NCI-H446 (cell line): ENCODE data around the gene MBD5.
"Not testable (repeated sequence)": the region's sequence is repeated elsewhere in the genome, so short reads cannot be mapped to it uniquely, and the experiment has no call there.

Experiments used
- DNase-seq, 2 experiments: peaks; one replicate each; lab custom pipeline; 2025; lab: John Stamatoyannopoulos, UW

Gene MBD5

DNA sequence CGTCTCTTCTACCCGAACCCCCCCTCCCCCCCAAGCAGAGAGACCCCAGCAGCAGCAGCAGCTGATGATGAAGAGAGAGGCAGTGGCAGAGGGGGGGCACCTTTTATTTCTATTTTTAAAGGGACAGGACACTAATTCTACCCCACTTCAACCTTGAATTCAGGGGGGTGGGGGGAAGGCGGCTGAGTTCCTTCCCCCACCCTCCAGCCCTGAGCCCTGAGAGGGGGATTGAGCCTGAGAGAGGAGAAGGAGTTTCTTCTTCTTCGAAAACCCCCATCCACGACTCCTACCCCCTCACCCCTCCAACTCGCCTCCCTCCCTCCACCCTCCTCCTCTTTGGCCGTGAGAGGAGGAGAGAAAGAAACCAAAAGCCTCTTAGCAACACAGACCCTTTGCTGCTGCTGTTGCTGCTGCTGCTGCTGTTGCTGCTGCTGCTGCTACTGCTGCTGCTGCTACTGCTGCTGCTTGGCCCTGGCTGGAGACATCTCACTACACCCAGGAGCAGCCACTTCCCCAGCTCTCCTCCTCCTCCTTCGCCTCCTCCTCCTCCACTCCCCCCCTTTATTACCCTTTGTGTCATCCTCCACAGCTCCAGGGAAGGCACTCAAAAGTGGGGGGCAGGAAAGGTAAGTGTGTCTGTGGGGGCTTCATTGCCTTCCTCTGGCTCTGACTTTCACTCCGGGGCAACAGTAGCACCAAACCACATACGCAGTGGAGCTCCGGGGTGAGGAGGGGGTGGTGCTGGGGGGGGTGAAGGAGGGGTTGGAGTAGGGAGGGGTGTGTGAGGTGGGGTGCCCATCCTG lies at the start of gene MBD5:
MBD5 (plus strand) TSS at position 33 of the 803 bp plus-strand sequence.
- DNase-seq: peak; percentile 51 to 66

DNA sequence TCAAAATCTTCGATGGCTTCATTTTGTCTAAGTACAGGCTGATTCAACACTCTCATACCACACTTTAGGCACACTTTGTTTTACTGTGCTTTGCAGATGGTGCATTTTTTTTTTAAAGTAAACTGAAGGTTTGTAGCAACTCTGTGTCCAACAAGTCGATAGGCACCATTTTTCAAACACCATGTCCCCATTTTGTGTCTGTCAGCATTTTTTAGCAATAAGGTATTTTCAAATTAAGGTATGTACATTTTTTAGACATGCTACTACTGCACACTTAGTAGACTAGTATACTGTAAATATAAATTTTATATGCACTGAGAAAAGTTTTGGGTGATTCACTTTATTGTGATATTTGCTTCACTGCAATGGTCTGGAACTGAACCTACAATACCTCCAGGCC lies 44.8 kb upstream of the MBD5 start:
- DNase-seq: no peak

DNA sequence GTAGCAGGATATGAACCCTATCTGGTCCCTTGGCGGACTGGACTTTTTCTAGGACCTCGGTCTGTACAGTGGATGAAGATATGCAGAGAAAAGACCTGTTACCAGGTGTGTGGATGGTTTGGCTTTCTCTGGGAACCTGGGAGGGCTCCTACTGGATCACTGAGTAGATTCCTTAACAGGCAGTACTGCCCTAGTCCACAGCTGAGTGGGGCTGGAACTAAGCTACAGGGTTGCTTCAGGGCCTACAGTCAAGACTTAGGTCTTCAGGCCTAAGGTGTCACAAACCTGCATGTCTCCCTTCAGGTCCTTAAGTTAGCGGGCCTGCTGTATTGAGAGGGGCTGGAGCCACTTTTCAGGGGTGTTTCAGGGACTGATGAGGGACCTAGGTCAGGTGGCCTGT lies 43.2 kb upstream of the MBD5 start:
- DNase-seq: no peak

DNA sequence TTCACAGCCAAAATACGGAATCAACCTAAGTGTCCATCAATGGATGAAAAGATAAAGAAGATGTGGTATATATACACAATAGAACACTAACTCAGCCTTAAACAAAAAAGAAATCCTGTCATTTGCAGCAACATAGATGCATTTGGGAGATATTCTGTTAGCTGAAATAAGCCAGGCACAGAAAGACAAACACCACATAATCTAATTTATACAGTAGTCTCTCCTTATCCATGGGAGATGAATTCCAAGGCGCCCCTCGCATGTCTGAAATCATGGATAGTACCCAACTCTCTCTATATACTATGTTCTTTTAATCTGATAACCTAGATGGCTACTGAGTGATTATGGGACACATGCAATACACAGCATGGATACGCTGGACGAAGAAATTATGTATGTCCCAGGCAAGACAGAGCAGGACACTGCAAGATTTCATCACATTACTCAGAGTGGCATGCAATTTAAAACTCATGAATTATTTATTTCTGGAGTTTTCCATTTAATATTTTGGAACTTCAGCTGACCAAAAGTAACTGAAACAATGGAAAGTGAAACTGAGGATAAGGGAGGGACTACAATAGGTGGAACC lies 39.9 kb upstream of the MBD5 start:
- no peak for DNase-seq

DNA sequence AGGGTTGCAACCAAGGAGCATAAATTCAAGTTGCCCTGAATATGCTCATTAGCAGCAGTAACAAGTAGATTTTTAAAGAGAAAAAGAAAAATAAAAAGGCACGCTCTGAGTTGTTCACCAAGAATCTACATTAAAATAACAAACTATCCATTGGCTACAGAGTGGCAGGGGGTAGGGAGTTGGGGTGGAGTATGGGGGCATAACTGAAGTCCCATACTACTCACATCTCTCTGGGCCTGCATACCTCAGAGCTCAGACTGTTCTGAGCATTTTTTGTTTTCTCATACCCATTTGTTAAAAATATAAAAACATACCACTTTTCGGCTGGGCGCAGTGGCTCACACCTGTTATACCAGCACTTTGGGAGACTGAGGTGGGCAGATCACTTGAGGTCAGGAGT lies 31.8 kb upstream of the MBD5 start:
- DNase-seq: no peak

DNA sequence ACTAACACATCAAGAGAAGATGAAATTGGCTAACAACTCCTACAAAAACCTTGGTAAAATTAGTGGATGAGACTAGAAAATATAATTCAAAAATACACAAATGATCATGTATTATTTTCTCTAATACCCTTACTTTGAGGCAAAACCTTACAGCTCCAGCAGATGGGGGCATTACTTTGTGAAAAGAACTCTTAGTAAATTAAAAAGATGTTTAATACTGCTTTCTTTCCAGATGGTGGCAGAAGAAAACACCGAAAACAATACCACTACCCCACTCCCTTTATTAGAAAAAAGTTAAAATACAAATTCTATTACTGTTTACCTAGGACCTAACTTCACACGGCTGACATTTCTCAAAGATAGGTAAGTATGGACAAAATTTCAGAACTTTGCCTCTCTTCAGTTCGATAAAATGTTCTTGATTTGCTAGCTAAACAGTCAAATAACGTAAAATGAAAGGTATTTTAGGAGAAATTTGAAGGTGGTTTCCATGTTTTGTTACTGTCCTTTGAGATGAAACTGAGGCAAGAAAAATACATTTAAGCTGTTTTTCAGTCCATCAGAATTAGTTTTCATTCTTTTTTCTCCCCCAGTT lies 31.0 kb upstream of the MBD5 start:
- DNase-seq: peak in 1 of 2 experiments; percentile 50

DNA sequence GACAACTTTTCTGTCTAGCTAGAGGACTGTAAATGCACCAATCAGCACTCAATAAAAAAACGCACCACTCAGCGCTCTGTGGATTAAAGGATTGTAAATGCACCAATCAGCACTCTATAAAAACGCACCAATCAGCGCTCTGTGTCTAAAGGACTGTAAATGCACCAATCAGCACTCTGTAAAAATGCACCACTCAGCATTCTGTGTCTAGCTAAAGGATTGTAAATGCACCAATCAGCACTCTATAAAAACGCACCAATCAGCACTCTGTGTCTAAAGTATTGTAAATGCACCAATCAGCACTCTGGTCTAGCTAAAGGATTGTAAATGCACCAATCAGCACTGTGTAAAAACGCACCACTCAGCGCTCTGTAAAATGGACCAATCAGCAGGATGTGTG lies 25.9 kb upstream of the MBD5 start:
- not testable (repeated sequence) for DNase-seq

DNA sequence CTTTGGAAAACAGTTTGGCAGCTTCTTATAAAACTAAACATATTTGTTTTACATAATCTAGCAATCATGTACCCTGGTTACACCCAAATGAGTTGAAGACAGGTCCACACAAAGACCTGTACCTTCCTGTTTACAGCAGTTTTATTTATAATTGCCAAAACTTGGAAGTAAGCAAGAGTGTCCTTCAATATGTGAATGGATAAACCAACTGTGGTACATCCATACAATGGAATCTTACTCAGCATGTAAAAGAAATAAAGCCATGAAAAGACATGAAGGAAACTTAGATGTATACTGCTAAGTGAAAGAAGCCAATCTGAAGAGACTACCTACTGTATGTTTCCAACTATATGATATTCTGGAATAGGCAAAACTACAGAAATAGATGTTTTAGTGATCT lies 24.1 kb upstream of the MBD5 start:
- DNase-seq: no peak

DNA sequence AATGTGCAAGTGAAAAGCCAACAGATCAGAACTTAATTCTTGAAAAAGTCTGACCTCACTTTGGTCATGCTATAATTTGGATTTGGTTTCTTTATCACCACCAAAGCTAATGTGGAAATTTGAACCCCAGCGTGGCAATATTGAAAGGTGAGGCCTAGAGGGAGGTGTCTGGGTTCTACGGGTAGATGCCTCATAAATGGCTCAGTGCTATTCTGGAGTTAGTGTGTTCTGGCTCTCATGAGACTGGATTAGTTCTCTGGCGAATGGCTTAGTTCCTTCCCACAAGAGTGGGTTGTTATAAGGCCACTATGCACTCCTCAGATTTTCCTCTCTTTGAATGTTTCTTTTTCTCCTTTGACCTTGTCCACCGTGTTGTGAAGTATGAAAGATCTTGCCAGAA lies 22.7 kb upstream of the MBD5 start:
- no peak for DNase-seq

DNA sequence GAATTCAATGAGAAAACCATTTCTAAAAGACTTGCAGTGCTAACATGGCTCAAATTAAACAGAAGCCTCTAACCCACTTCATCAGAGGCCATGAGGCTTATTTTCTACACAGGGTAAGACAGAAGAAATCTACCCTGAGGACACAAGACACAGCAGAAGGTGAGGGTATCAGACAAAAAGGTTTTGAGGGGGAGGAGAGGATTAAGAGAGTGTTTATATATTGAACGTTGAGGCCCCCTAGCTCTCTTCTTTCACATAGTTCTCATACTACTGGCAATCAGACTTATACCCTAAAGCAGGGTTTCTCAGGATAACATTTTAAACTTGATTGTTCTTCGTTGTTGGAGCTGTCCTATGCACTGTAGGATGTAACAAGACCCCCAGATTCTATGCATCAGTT lies 21.8 kb upstream of the MBD5 start:
- no peak for DNase-seq

DNA sequence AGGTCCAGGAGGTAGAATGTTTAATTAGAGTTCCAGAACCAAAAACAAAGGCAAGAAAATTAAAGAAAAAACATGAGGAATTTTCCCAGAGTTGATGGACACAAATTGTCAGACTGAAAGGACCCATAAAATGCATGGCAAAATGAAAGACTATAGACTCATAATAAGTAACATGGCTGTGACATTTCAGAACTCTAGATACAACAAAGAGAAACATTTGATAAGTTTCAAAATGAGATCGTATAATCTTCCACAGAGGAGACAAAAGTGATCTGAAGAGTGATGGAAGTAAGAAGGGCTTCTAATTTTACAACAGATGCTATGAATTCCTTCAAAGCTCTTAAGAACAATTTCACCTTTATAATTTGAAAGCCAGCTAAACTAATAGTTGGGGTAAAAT lies 20.8 kb upstream of the MBD5 start:
- no peak for DNase-seq

DNA sequence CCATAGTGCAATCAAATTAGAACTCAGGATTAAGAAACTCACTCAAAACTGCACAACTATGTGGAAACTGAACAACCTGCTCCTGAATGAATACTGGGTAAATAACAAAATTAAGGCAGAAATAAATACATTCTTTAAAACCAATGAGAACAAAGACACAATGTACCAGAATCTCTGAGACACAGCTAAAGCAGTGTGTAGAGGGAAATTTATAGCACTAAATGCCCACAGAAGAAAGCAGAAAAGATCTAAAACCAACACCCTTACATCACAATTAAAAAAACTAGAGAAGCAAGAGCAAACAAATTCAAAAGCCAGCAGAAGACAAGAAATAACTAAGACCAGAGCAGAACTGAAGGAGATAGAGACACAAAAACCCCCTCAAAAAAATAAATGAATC lies 18.5 kb upstream of the MBD5 start:
- not testable (repeated sequence) for DNase-seq

DNA sequence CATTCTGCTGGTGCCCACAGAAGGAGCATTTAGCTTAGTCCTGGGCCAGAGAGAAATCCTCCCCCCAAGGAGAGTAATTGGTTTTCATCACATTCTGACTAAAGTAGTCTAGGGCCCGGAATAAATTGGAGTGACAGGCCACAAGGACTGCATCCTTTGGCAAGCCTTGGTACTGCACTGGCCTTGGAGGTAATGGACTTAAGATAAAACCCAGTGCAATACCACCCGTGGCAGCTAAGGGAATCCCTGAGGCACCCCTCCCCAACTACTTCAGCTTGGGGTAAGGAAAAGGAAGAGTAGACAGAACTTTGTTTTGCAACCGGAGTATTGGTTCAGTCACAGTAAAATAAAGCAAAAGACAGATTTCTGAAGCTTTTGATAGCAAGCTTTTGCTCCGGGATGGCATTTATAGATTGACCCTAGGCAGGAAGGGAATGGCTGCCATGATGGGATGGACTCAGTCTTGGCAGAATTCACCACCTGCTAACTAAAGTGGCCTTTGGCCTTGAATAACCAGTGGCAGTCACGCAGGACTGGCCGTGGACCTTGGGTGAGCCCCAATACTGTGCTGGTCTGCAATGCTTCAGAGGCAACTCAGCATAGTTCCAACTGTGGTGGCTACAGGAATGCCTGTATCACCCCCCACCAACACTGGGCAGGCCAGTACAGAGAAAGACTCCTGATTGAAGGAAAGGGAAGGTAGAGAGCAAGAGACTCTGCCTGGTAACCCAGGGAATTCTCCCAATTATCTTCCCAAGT lies 14.5 kb upstream of the MBD5 start:
- DNase-seq: no peak

DNA sequence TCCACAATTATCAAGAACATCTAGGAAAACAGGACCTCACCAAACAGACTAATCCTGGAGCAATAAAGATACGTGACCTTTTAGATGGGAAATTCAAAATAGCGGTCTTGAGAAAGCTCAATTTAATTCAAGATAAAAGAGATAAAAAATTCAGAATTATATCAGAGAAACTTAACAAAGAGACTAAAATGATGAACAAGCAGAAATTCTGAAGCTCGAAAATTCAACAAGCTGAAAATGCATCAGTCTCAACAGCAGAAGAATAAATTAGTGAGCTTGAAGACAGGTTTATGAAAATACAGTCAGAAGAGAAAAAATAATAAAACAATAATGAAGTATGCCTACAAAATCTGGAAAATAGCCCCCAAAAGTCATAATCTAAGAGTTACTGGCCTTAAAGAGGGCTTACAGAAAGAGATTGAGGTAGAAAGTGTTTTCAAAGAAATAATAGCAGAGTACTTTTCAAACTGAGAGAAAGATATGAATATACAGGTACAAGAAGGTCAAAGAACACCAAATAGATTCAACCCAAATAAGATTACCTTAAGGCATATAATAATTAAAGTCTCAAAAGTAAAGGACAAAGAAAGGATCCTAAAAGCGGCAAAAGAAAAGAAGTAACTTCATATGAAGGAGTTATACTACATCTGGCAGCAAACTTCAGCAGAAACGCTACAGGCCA lies 13.5 kb upstream of the MBD5 start:
- DNase-seq: no peak

DNA sequence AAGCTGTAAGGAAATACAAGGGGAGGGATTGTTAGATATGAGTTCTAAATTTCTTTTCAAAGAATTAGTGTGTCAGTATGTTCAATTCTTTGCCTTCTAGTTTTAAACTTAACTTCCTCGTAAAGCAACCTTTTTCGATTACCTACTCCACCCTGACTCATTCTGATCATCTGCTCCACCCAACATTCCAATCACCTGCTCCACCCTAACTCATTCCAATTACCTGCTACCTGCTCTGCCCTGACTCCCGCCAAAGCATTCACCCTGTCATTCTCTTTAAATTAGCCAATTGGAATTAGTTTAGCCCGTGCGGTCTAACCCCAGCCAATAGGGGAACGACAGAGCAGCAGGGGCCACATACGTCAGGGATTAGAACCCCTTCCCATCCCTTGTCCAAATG lies 12.5 kb upstream of the MBD5 start:
- DNase-seq: not testable (repeated sequence)

DNA sequence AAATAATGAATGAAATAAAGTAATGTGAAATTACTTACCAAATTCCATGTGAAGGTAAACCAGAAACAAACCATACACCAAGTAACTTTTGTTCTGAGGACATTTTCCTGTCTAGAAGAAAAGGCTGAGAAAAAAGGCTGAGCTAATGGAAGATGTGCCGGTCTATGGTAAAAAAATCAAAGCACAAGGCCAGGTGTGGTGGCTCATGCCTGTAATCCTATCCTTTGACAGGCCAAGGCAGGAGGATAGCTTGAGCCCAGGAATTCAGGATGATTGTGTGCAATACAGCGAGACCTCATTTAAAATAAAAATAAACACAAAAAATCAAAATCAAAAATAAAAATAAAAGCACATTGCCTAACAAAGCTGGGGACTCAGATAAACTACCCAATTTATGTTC lies 7.0 kb upstream of the MBD5 start:
- DNase-seq: no peak

DNA sequence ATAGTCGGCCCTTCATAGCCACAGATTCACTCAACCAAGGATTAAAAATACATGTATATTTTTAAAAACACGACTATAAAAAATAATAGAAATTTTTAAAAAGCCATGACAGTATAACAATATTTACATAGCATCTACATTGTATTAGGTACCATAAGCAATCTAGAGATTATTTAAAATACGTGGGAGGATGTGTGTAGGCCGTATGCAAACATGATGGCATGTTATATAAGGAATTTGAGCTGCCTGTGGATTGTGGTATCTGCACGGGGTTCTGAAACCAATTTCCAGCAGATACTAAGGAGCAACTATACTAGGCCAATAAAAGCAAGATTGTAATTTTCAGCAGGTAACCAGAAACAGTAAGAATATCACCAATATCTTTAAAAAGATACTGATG lies 6.3 kb upstream of the MBD5 start:
- no peak for DNase-seq

DNA sequence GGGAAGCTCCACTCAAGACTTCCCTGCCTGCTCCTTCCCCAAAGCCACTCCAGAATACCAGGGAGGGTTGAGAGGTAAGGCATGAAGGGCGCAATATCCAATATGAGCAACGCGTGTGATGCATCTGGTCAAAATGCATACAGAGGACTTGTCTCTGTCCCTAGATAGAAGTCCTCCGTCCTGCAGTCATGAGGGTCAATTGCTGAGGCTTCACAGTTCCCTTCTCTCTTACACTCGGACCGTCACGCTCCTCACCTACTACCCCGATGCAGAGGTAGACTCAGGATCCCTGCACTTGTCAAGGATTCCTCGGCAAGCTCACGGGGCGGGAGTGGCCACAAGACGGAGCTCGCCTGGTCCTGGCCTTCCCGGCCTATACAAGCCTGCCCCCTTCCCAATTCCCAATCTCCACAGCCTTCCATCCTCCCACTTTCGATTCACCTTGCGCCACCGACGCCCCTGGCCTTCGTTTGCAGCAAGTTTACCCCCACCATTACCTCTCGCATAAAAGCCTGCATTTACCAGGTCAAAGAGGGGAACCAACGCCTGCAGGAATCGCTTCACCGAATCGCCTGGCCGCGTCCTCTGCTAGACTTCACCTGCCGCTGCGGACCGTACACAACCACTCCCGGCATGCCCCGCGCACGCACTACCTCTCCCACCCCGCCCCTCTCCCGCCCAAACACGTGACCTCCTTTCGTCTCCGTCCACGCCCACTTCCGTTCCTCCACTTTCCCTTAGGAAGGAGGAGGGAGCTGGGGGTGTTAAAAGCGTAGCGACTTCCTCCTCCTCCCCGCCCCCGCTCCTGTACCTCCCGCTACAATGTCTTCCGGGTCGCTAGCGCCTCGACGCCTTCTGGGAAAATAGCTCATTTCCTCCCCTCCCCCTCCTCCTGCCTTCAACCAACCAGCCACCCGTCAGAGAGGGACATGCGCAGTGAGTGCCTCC lies 506 bp upstream of the MBD5 start, which contains the start of gene ORC4:
ORC4 (minus strand) TSS at position 627 of the 948 bp plus-strand sequence. CDS start 44,779 bp downstream, outside the sequence.
- peak; percentile 98 for DNase-seq

DNA sequence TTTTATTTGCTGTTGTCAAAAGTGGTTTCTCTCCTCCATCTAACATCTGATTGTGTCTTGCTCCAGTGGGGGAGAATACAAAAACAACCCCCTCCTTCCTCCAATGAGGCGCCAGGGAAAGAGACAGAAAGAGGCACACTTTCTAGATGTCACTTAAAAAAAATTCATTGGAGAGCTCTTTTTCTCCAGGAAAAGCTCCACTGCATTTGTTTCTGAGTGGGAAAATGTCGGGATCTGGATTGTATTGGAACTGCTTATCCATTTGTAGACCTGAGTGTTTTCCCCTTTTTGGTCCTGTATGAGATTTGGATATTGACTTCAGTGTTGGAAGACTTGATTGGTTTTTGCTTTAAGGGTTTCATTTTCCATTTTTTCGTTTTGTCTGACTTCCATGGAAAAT lies 995 bp downstream of the MBD5 start:
- DNase-seq: no peak

DNA sequence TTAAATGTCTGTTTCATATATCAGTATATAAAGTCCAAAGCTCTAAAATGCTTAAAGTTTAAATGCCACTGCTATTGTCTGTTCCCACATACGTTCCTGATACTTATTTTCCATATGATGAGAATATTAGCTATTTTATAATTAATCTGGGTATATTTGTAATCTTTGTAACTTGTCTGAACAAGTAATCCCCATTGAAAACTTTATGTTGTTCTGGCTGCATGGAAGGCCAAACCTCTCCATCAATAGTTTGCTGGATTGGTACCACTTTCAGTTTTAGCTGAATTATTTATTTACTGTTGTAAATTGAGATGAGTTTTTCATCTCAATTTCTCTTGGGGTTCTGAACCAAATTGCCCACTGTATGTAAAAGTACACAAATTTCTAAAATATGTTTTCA lies 1.5 kb downstream of the MBD5 start:
- DNase-seq: no peak

DNA sequence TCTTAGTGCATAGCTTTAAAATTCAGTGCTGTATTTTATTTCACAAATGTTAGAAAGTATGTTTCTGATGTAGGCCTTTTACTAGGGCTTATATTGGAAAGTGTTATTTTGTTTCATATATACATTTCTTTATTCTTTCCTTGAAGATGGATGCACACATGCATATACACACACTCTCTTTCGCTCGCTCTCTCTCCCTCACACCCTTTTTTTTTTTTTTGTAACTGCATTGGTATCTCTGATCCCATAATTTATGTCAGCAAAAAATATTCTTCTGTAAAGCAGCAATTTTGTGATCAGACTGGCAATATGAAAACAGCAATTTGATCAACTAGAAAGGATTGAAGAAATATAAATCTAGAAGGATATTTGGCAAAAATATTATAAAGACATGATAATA lies 2.0 kb downstream of the MBD5 start:
- DNase-seq: no peak
